ENCODE results near the gene SLC6A14. TPM values are rescaled to one million over a fixed set of nuclear protein-coding genes. Genes with fewer than 3 reads are reported as not detected.

Gene SLC6A14, protein sequence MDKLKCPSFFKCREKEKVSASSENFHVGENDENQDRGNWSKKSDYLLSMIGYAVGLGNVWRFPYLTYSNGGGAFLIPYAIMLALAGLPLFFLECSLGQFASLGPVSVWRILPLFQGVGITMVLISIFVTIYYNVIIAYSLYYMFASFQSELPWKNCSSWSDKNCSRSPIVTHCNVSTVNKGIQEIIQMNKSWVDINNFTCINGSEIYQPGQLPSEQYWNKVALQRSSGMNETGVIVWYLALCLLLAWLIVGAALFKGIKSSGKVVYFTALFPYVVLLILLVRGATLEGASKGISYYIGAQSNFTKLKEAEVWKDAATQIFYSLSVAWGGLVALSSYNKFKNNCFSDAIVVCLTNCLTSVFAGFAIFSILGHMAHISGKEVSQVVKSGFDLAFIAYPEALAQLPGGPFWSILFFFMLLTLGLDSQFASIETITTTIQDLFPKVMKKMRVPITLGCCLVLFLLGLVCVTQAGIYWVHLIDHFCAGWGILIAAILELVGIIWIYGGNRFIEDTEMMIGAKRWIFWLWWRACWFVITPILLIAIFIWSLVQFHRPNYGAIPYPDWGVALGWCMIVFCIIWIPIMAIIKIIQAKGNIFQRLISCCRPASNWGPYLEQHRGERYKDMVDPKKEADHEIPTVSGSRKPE
- total RNA-seq (under 1 TPM in 4 of 6 donors, not detected in 2; 0.08 to 0.59 (median 0.45) TPM), polyA plus RNA-seq (under 1 TPM in 1 of 2 donors, not detected in 1; 0.07 TPM)

DNA sequence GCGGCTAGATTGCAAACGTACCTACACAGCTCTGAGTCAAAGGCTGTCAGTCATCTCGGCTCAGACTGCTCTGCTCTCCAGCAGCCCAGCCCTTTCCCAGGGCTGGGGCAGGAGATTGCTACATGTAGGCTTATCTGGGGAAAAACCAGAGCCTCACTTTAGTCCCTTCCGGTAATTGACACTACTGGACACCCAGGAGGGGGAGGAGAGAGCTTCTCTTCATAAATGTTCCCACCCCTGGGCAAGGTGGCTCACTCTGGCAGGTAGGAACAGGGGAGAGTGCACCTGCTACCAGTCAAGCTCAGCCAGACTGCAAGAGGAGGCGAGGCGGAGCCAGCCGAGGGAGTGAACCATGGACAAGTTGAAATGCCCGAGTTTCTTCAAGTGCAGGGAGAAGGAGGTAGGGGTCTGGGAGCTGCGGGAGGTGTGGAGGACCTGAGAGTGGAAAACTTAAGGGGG is at the start of gene SLC6A14:
SLC6A14 (plus strand) TSS at position 249 of the 459 bp plus-strand sequence; CDS start at position 353, 104 bp downstream.
- ATAC-seq (peak; percentile 69 to 95 (median 82)), DNase-seq (peak; percentile 10 to 61 (median 24)), FAIRE-seq (no peak)
- H3K27me3 ChIP-seq, result peaks cover 0 to 11% (median 0%) of the 10 kb centered on the region in 4 donors
- no peaks in the 10 kb centered on the region for H3K36me3 ChIP-seq
- no peak for TF ChIP-seq CTCF (IDR thresholded peaks at IDR 0.05)
- H3K9me3 ChIP-seq, result no peaks in the 10 kb centered on the region
- 25 to 30% methylated on average over 9 of the region's 9 CpGs for whole genome bisulfite sequencing, 2 donors
- no peak within 1 kb of the TSS for H3K4me3 ChIP-seq
- intact Hi-C loops (cut with DNase I), result no loop called here
- peak within 1 kb of the TSS in 2 of 4 donors; percentile 1 to 25 for H3K27ac ChIP-seq
- no peaks in the 10 kb centered on the region for H3K4me1 ChIP-seq

- ATAC-seq (no peak), FAIRE-seq (no peak), DNase-seq (no peak)
- 80 to 88% methylated on average over 7 of the region's 7 CpGs for WGBS, 2 donors
- H3K36me3 ChIP-seq, result no peaks in the 10 kb centered on the region
- no peak for TF ChIP-seq CTCF (IDR thresholded peaks at IDR 0.05)
- no peaks in the 10 kb centered on the region for H3K9me3 ChIP-seq
- H3K27me3 ChIP-seq, result peaks cover 0 to 24% (median 0%) of the 10 kb centered on the region in 4 donors
- H3K27ac ChIP-seq, result no peak overlapping the region
- intact Hi-C loops (cut with DNase I), result no loop called here
- no peaks in the 10 kb centered on the region for H3K4me1 ChIP-seq
- no peak overlapping the region for H3K4me3 ChIP-seq
Observed at GRCh38 chrX:116395752-116396151, 40.7 kb upstream of the SLC6A14 start.

- no peak for FAIRE-seq
Observed at GRCh38 chrX:116399681-116400080, 36.7 kb upstream of the SLC6A14 start.

GRCh38 chrX:116409219-116409618 is 27.2 kb upstream of the SLC6A14 start:
- Histone ChIP-seq H3K27ac (no peak overlapping the region), H3K9me3 (no peaks in the 10 kb centered on the region), H3K4me1 (no peaks in the 10 kb centered on the region), H3K4me3 (no peak overlapping the region), H3K27me3 (peaks cover 0 to 9% (median 3%) of the 10 kb centered on the region in 4 donors), H3K36me3 (no peaks in the 10 kb centered on the region)
- intact Hi-C loops (cut with DNase I), result no loop called here
- TF ChIP-seq CTCF (IDR thresholded peaks at IDR 0.05), result no peak
- no peak for FAIRE-seq
- DNase-seq, result no peak
- ATAC-seq, result no peak
- WGBS, 2 donors, result 20 to 32% methylated on average over 2 of the region's 2 CpGs

More at GRCh38 chrX:116399681-116400080, 36.7 kb upstream of the SLC6A14 start:
- no peak for TF ChIP-seq CTCF (IDR thresholded peaks at IDR 0.05)
- ATAC-seq (no peak), DNase-seq (no peak)
- H3K9me3 ChIP-seq, result no peaks in the 10 kb centered on the region
- H3K4me1 ChIP-seq, result no peaks in the 10 kb centered on the region
- H3K4me3 ChIP-seq, result no peak overlapping the region
- no peaks in the 10 kb centered on the region for H3K36me3 ChIP-seq
- intact Hi-C loops (cut with DNase I), result no loop called here
- H3K27ac ChIP-seq, result no peak overlapping the region
- H3K27me3 ChIP-seq, result peaks cover 0 to 24% (median 2%) of the 10 kb centered on the region in 4 donors
